GM11168 (cell line): ENCODE data around the gene MAP3K14.
"Not testable (repeated sequence)": the region's sequence is repeated elsewhere in the genome, so short reads cannot be mapped to it uniquely, and the experiment has no call there.

Experiments used
- in situ Hi-C: fragments of 300-500 bp; cut with MboI; formaldehyde crosslinking; loops from one replicate; pipeline ENCODE4 v1.12.0; 2022; ENCODE audit warnings: low sequenced_read_pairs; ENCODE audit not compliant: unreplicated experiment

The MAP3K14 gene

DNA sequence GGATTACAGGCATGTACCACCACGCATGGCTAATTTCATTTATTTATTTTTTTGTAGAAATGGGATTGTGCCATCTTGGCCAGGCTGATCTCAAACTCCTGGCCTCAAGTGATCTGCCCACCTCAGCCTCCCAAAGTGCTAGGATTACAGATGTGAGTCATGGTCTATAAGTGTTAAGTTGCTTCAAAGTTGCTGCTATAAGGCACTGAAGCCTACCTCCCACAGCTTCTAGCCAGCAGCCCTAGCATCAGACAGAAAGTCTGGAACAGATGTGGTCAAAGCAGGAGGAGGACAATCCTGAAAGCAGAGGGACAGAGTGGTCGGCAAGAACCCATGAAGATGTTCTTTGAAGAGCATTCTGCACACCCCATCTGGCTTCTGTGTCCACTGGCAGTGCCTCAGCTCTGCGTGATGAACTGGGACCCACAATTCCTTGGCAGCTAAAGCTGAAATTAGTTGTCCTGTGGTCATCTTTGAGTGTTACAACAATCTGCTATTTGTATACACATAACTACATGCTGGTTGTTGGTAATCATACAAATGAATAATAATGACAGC, 11.2 kb downstream of the MAP3K14 start:
- in situ Hi-C loops = no loop called here

DNA sequence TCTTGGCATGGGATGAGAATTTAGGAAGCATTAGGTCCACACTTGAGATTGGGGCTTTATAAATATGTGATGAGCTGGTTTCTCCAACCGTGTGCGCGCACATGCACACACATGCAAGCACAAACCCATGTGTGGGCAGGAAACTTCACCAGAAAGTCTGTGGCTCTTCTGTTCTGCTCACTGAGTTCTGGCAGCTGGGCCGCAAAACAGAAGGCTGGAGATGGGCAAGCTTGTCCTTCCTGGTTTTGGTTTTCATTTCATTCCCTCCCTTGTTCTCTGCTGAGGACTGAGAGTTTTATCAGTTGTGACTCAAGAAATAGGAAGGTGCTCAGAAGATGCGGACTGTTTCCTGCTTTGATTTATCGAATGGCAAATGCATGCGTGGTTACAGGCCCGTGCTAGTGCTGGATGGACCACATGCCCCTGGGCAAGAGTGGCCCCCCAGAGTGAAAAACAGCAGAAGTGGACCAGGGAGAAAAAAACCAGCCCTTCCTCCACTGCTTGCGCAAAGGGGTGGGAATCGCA, 14.1 kb downstream of the MAP3K14 start:
- in situ Hi-C loops = no loop called here

DNA sequence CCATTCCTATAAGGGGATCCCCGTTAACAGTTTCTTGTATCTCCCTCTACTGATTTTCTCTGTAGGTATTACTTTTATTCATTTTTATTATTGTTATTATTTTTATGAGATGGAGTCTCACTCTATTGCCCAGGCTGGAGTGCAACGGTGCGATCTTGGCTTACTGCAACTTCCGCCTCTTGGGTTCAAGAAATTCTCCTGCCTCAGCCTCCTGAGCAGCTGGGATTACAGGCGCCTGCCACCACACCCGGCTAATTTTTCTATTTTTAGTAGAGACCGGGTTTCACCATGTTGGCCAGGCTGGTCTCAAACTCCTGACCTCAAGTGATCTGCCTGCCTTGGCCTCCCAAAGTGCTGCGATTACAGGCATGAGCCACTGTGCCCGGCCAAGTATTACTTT, 14.6 kb downstream of the MAP3K14 start:
- in situ Hi-C loops = not testable (repeated sequence)

DNA sequence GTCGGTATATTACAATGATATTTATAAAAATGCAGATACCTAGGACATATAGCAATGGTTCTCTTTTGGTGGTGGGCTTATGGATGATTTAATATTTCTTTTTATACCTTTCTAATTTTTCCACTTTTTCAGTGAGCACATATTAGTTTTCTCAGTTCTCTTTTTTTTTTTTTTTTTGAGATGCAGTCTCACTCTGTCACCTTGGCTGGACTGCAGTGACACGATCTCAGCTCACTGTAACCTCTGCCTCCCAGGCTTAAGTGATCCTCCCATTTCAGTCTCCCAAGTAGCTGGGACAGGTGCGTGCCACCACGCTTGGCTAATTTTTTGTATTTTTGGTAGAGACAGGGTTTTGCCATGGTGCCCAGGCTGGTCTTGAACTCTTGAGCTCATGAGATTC, 15.1 kb downstream of the MAP3K14 start:
- in situ Hi-C loops = no loop called here

DNA sequence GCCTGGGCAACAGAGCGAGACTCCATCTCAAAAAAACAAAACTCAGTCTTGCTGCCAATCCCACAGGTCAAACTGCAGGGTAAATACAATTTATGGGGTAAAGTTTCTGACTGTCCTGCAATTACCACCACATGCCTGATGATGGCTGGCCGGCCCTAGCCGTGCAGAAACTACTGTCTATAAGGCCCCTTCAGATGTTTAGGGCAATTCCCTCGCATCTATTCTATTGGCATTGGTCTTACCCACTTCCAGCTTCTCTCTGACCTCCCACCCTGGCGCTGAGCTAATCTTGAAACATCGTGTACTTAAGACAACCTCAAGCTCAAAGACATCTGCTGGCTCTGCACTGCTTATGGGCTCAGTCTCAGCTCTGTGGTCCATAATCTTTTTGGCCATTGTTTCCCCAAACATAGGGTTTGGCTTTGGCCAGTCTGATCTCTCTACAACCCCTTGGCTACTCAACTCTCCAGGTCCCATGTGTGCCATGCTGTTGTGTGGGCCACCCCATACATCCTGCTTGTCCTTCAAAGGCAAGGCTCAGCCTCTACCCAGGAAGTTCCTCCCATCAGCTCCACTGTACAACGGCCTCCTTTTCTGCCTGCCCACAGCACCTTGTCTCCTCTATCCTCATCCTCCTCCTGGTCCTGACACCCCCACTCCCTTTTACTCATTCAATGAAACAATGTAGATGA, 16.6 kb downstream of the MAP3K14 start:
- in situ Hi-C loops = no loop called here

DNA sequence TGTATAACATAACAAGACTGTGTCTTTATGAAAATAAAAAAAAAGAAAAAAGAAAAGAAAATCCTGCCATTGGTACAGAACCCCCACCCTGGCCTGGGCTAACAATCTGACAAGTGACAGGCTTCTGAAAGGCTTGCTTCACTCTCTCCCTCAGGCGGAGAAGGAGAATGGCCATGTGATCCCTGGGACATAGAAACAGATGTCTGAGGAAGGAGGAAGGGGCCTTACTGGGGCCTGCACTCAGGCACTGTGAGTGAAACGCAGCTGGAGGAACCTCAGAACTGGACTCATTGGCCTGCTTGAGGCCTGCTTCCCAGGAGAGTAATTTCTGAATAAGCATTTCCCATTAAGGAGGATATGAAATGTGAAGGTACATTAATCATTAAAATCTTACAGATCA, 17.5 kb downstream of the MAP3K14 start:
- in situ Hi-C loops = no loop called here

DNA sequence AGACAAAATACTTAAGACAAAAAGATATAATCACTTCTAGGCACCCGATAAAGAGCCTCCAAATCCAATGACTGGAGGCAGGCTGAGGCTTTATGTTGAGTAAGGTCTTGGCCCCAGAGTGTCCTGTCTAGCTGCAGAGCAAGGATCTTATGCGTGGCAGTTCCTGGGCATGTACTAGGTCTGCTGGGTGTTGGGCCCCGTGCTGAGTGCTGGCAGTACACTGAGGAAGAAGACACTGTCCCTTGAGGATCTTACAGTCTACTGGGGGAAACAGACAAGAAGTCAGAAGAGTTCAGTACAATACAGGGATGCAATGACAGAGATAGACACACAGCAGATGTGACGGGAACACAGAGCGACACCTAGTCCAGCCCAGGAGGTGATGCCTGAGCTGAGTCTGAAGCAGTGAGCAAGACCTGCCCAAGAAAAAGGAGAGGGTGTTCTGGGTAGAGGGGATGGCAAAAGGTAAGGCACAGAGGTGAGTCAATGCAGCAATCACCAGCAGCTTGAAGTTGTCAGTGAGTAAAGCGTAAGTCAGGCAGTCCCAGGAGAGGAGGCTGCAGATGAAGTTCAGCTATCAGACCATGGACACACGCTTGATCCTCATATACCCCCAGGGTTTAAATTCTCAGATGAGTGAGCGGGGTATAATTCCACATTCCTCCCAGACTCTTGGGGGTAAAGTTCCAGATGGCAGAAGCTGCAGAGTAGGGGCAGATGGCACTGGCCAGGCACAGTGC, 18.1 kb downstream of the MAP3K14 start:
- in situ Hi-C loops = no loop called here

DNA sequence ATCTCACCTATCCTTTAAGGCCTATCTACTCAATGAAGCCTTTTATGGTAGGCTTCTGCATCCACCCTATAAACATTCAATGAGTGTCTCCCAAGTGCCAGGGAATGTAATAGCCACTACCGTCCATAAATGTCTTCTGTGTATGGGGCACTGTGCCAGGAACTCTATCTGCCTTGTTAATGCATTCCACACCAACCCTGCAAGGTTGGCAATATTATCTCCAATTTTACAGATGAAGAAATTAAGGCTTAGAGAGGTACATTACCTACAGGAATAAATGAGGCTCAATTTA, 20.0 kb downstream of the MAP3K14 start:
- in situ Hi-C loops = no loop called here

DNA sequence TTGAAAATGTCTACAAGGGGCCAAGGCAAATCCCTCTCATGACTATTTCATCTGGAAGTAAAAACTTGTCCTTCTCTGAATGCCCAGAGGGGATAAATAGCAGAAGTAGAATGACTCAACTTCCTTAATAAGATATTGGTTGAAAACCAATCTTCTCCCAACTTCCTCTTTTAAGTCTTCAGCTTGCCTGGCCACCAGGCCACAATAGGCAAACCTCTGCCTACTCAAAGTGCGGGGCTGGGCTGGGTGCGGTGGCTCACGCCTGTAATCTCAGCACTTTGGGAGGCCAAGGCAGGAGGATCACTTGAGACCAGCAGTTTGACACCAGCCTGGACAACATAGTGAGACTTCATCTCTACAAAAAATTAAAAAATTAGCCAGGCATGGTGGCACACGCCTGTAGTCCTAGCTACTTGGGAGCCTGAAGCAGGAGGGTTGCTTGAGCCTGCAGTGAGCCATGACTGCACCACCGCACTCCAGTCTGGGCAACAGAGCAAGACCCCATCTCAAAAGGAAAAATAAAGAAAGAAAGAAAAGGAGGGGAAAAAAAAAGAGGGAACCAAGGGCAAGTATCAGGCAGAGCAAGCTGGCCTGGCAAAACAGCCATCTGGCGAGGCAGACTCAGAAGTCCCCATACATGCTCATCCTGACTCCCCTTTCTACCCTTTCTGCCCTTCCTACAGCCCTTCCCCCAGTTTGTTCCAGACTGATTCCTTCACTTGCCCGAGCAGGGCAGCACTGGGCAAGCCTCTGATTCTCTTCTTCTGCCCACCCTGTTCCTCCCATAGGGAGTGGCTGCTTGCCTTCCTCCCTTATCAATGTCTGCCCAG, 20.6 kb downstream of the MAP3K14 start:
- in situ Hi-C loops = no loop called here

DNA sequence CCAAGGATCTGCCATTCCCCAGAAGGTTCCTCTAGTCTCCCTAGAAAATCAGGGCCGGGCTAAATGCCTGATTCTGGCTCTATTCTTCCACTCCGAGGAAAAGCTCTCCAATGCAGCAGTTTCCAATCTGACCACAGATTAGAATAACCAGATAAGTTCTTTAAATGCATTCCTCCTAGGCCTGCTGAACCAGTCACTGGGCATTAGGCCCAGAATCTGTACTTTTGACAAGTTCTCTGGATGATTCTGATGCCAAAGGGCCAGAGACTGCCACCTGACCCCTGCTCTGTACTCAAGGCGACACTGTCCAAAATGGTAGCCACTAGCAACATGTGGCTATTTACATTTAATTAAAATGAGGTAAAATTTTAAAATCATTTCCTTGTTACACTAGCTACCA, 22.3 kb downstream of the MAP3K14 start:
- in situ Hi-C loops = no loop called here

DNA sequence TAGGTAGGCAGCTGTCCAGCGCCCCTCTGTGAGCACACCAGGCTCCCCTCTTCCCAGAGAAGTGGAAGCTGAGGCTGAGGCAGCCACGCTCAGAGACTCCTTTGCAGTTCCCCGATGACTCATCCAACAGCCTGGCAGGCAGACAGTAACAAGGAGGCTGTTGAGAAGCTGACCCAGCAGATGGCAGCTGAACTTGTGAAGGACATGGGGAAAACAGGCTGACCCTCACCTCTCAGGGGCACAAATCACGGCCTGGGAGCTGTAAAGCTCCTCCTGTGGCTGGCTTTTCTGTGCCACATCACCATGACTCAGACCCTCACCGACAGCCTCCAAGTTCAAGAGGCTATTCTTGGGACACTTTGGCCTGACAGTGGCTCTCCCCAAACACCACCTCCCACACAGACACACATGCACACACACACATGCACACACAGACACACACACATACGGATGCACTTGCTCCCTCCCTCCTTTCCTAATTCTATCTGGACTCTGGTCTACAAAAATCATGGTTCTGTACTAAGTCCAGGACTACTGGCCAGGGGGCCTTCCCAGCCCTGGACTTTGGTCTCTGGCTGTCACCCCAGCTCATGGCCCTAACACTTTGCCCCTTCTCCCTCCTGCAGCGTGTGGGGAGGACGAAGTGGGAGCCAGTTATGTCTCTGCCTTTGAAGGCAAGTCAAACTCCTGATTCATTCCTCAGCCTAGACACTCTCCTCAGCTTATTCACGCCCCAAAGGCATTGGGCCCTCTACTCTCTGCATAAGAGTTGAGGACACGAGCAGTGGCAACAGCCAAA, 23.2 kb downstream of the MAP3K14 start:
- in situ Hi-C loops = no loop called here

DNA sequence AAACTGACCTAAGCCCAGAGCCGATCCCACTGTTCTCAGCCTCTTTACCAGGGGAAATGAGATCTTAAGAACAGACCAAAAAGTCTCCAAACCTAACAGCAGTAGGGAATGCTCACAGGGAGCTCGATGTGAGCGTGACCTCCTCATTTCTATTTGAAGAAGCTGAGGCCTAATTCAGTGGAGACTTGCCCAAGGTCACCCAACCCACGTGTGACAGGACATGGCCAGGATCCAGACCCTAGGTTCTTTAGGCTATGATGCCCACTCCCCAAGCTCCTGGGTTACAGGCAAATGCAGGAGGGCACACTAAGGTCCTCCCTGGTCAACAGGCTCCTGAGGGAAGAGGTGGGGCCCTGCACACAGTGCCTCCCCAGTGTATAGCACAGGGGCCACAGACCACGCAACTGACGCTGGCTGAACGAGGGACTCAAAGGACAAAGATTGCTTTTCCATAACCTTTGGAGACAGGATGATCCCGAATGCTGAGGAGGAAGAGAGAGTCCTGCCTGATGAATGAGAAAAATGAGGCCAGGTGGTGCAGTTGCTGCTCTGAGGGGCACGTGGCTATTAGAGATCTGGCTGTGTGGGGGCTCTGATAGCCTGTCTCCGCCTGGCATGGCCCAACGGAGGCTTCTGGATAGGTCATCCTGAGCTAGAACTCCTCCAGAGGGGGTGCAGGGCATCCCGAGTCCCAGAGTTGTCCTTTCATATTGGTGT, 24.0 kb downstream of the MAP3K14 start:
- in situ Hi-C loops = no loop called here

DNA sequence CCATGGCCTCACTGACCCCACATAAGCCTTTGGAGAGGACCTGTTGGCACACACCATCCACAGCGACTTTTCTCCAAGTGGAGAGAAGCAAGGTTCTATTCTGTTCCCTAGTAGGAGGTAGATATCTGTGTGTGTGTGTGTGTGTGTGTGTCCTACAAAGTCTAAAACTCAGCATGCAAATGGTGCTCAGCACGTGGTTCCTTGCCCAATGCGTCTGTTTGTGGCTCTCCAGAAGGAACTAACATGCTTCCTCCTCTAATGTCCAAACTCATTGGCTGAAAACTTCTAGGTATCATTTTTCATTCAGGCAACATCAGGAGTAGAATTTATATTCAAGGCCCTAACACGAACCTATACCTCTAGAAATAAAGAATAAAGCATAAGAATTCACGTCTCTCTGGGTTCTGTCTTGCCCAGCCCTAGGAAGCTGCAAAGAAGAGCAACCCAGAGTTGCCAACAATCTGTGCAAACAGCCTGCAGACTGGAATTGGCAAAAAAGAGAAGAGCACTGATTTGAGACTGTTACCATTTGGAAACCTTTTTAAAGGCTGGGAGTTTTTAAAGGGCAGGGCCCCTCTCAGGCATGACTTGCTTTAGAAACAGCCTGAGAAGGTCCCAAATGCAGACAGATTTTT, 25.5 kb downstream of the MAP3K14 start:
- in situ Hi-C loops = no loop called here

DNA sequence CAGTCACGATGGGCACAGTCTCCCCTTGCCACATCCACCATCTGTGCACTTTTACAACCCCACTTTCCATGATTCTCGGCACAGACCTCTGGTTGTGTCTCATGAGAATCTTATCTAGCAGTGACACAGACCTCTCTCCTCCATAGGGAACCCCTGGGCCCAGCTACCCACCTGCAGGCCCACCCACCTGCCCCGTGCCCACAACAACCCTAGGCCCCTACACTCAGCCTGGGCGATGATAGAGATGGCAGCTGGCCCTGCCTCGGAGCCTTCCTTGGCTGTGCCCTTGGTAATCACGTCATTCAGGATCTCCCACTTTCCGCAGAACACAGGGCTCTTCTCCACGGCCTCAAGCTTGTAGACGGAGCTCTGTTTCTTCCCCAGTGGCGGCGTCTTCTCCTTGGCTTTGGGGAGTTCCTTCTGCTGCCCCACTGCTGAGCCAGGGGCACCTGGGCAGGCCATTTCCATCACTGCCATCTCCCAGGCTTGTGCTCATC, 26.5 kb downstream of the MAP3K14 start:
- in situ Hi-C loops = no loop called here

DNA sequence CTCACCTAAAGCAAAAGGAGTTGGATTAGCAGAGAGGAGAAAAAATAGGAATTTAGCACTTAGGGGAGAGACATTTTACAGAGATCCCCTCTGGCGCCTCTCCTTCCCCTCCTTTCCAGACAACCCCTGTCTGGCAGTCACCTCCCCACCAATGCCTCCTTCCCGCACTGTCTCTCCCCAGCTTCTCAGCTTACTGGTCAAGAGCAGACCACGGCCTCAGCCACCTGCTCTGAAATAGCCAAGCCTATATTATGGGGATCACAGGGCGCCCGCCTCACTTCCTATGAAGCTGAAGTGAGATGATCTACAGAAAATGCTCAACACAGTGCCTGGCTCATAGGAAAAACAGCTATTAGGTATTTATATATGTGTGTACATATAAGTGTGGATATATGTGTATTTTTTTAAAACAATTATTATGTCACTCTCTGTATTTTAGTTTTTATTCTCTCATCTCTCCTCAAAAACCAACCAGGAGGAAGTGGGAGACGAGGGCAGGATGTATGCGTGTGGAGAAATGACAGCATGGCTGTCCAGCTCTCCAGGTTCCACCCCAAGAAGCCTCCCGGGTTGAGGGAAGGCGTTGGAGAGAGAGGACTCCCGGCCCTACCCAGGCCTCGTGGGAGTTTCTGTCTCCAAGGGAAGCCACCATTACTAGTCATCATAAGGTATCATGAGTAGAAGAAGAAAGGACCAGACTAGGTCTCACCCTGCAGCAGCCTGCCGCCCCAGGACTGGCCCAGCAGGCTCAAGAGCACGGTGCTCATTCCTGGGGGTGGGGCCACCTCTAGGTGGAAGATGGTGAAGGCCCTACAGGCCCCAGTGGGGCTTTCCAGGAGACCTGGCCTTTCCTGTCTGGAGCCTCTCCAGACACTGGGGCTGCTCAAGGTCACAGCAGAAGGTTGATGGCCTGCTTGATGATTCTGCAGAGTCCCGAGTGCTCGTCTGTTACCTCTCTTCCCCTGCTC, 27.2 kb downstream of the MAP3K14 start:
- in situ Hi-C loops = no loop called here

DNA sequence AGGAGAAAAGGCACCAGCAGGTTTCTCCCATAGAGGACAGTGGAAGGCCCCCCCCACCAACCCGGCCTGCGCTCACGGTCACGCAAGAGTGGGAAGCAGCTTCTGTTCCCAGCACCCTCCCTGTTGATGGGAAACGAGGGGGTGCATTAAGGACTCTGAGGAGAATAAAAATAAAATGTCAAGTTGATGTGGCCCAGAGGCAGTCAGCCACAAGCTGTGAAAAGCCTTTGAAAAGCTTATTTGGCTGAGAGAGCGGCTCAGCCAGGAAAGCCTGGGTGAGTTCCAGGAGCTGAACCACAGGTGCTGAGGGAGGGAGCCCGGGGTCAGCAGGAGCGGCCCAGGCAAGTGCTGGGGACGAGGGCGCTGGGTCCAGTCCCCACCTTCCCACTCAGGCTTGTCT, 28.0 kb downstream of the MAP3K14 start:
- in situ Hi-C loops = no loop called here
